CD14-positive monocyte (primary cell): ENCODE results near the gene TOMM40. TPM values are rescaled to one million over a fixed set of nuclear protein-coding genes. Genes with fewer than 3 reads are reported as not detected.

ENCODE experiments used
- DNase-seq, 3 donors: peaks; one replicate each; pipeline ENCODE4 v3.0.0-alpha.2; 2011 to 2022
- H2AFZ ChIP-seq: 2 replicates; pipeline ENCODE4 v1.6.0; 2012; ENCODE audit warnings: mild to moderate bottlenecking, low read depth, low read length, inconsistent platforms; ENCODE audit not compliant: insufficient read depth, poor library complexity, severe bottlenecking
- H3K27ac ChIP-seq, 2 donors: 1 replicate in 1 of 2; 2 replicates in 1 of 2; pipeline ENCODE4 v1.5.1; 2012 to 2013; ENCODE audit warnings: low read length in 2 of 2, control low read depth in 1 of 2, inconsistent platforms in 1 of 2, low read depth in 1 of 2, mild to moderate bottlenecking in 1 of 2
- H3K27me3 ChIP-seq, 2 donors: one replicate each; pipeline versions ENCODE4 v1.6.0 to v1.6.1; 2011 to 2013; ENCODE audit warnings: low read length in 2 of 2; ENCODE audit not compliant: control insufficient read depth in 2 of 2, insufficient read depth in 2 of 2
- H3K36me3 ChIP-seq, 2 donors: replicated peaks in 1 of 2; 1 replicate in 1 of 2; 2 replicates in 1 of 2; pipeline versions ENCODE4 v1.5.1 to v1.6.1; 2012 to 2013; ENCODE audit warnings: low read length in 2 of 2, control low read depth in 1 of 2, inconsistent platforms in 1 of 2, mild to moderate bottlenecking in 1 of 2; ENCODE audit not compliant: insufficient read depth in 2 of 2, control insufficient read depth in 1 of 2
- H3K4me1 ChIP-seq, 2 donors: 1 replicate in 1 of 2; 2 replicates in 1 of 2; pipeline versions ENCODE4 v1.5.1 to v1.6.1; 2012 to 2013; ENCODE audit warnings: low read length in 2 of 2, control low read depth in 1 of 2, inconsistent platforms in 1 of 2, mild to moderate bottlenecking in 1 of 2, moderate library complexity in 1 of 2; ENCODE audit not compliant: insufficient read depth in 2 of 2, control insufficient read depth in 1 of 2
- H3K4me2 ChIP-seq: replicated peaks from 2 replicates; pipeline ENCODE3; 2012; ENCODE audit warnings: low read length, moderate library complexity, mild to moderate bottlenecking; ENCODE audit not compliant: poor library complexity, severe bottlenecking; ENCODE audit errors: extremely low read depth
- H3K4me3 ChIP-seq, 3 experiments: fragments of 200-600 bp in 1 of 3; sonication (generic) in 1 of 3; replicated peaks in 1 of 3; 1 replicate in 2 of 3; 2 replicates in 1 of 3; pipeline ENCODE4 v1.5.1; 2011 to 2013; ENCODE audit warnings: low read length in 3 of 3, mild to moderate bottlenecking in 3 of 3, control low read depth in 2 of 3, low read depth in 2 of 3, inconsistent platforms in 1 of 3, moderate library complexity in 1 of 3
- H3K79me2 ChIP-seq: 2 replicates; pipeline ENCODE4 v1.6.0; 2012; ENCODE audit warnings: mild to moderate bottlenecking, control low read depth, inconsistent platforms, low read length, moderate library complexity; ENCODE audit not compliant: insufficient read depth
- H3K9ac ChIP-seq: 2 replicates; pipeline ENCODE4 v1.6.0; 2017; ENCODE audit warnings: low read length, mild to moderate bottlenecking; ENCODE audit not compliant: insufficient read depth, poor library complexity, severe bottlenecking
- H3K9me3 ChIP-seq, 2 donors: replicated peaks in 1 of 2; 1 replicate in 1 of 2; 2 replicates in 1 of 2; pipeline versions ENCODE4 v1.5.1 to v1.6.1; 2012 to 2013; ENCODE audit warnings: low read length in 2 of 2, control low read depth in 1 of 2; ENCODE audit not compliant: control insufficient read depth in 1 of 2, insufficient read depth in 1 of 2
- H4K20me1 ChIP-seq: 2 replicates; pipeline ENCODE4 v1.6.0; 2012; ENCODE audit warnings: mild to moderate bottlenecking, low read length, control low read depth, moderate library complexity; ENCODE audit not compliant: insufficient read depth
- H3K27ac Mint-ChIP-seq, 7 donors: one replicate each; pipeline ENCODE4 v1.8.0; 2020; ENCODE audit warnings: mild to moderate bottlenecking in 7 of 7, mixed read lengths in 7 of 7, moderate library complexity in 6 of 7, inconsistent platforms in 2 of 7
- H3K27me3 Mint-ChIP-seq, 3 donors: one replicate each; pipeline ENCODE4 v1.8.0; 2021 to 2022; ENCODE audit warnings: low read depth in 3 of 3, mild to moderate bottlenecking in 3 of 3, mixed read lengths in 3 of 3, moderate library complexity in 3 of 3, inconsistent platforms in 1 of 3
- H3K36me3 Mint-ChIP-seq, 2 donors: one replicate each; pipeline ENCODE4 v1.8.0; 2020; ENCODE audit warnings: mixed read lengths in 2 of 2, inconsistent platforms in 1 of 2, mild to moderate bottlenecking in 1 of 2
- H3K4me1 Mint-ChIP-seq: one replicate; pipeline ENCODE4 v1.8.0; 2020; ENCODE audit warnings: mild to moderate bottlenecking, mixed read lengths
- H3K4me3 Mint-ChIP-seq, 2 donors: one replicate each; pipeline ENCODE4 v1.8.0; 2020; ENCODE audit warnings: mild to moderate bottlenecking in 2 of 2, mixed read lengths in 2 of 2, moderate library complexity in 1 of 2
- H3K9me3 Mint-ChIP-seq, 7 donors: one replicate each; pipeline ENCODE4 v1.8.0; 2020 to 2022; ENCODE audit warnings: mixed read lengths in 7 of 7, mild to moderate bottlenecking in 6 of 7, moderate library complexity in 6 of 7, inconsistent platforms in 2 of 7
- WGBS: methylation state at CpG from one replicate; pipeline ENCODE4 v1.1.5; 2013; ENCODE audit warnings: missing lambda C conversion rate; ENCODE audit not compliant: insufficient coverage; 5-methylcytosine and 5-hydroxymethylcytosine counted together
- intact Hi-C, 2 donors: fragments of 100-400 bp; cut with micrococcal nuclease; formaldehyde crosslinking; loops; one replicate each; pipeline versions ENCODE4 v1.15.0 to v1.15.1; 2023
- polyA plus RNA-seq, 3 donors: library from polyadenylated mRNA; depleted of rRNA in 1 of 3; unstranded in 2 of 3; stranded (reverse) in 1 of 3; fragments of 300-500 nt in 2 of 3; fragments of >200 nt in 1 of 3; fragmentation: Illumina TruSeq in 2 of 3; gene quantifications; 1 replicate in 2 of 3; 2 replicates in 1 of 3; pipeline ENCODE4 v1.2.3, GENCODE V29; 2012 to 2021
- TF ChIP-seq, protein P1 (sequence below): fragments of 200-600 bp; IDR thresholded peaks from one replicate; pipeline ENCODE4 v1.8.0; 2022; ENCODE audit warnings: antibody characterized with exemption, mild to moderate bottlenecking

TOMM40 gene
- polyA plus RNA-seq, 3 donors: 15.0 to 25.4 (median 16.4) TPM

DNA sequence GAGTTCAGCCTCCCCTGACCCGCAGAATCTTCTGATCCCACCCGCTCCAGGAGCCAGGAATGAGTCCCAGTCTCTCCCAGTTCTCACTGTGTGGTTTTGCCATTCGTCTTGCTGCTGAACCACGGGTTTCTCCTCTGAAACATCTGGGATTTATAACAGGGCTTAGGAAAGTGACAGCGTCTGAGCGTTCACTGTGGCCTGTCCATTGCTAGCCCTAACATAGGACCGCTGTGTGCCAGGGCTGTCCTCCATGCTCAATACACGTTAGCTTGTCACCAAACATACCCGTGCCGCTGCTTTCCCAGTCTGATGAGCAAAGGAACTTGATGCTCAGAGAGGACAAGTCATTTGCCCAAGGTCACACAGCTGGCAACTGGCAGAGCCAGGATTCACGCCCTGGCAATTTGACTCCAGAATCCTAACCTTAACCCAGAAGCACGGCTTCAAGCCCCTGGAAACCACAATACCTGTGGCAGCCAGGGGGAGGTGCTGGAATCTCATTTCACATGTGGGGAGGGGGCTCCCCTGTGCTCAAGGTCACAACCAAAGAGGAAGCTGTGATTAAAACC, 13.5 kb downstream of the TOMM40 start:
- DNase-seq: no peak
- Histone ChIP-seq H3K27ac (no peak overlapping the region), H4K20me1 (no peaks in the 10 kb centered on the region), H3K79me2 (no peaks in the 10 kb centered on the region), H3K4me3 (no peak overlapping the region), H3K4me1 (peaks cover 0 to 11% of the 10 kb centered on the region in 2 donors), H3K9me3 (no peaks in the 10 kb centered on the region), H3K4me2 (no peak overlapping the region), H3K27me3 (peaks cover 5 to 26% of the 10 kb centered on the region in 2 donors), H2AFZ (no peak overlapping the region), H3K36me3 (peaks cover 27 to 36% of the 10 kb centered on the region in 2 donors), H3K9ac (no peak overlapping the region)
- Mint-ChIP-seq H3K36me3 (peaks cover 30 to 35% of the 10 kb centered on the region in 2 donors), H3K27me3 (peaks cover 27 to 36% (median 34%) of the 10 kb centered on the region in 3 donors), H3K4me3 (peak overlapping the region in 1 of 2 donors; percentile 11), H3K27ac (no peak overlapping the region), H3K9me3 (peaks cover 0 to 9% (median 2%) of the 10 kb centered on the region in 7 donors), H3K4me1 (peaks cover 11% of the 10 kb centered on the region)
- TF ChIP-seq, protein P1, sequence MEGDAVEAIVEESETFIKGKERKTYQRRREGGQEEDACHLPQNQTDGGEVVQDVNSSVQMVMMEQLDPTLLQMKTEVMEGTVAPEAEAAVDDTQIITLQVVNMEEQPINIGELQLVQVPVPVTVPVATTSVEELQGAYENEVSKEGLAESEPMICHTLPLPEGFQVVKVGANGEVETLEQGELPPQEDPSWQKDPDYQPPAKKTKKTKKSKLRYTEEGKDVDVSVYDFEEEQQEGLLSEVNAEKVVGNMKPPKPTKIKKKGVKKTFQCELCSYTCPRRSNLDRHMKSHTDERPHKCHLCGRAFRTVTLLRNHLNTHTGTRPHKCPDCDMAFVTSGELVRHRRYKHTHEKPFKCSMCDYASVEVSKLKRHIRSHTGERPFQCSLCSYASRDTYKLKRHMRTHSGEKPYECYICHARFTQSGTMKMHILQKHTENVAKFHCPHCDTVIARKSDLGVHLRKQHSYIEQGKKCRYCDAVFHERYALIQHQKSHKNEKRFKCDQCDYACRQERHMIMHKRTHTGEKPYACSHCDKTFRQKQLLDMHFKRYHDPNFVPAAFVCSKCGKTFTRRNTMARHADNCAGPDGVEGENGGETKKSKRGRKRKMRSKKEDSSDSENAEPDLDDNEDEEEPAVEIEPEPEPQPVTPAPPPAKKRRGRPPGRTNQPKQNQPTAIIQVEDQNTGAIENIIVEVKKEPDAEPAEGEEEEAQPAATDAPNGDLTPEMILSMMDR: no peak
- WGBS: 80% methylated on average over 10 of the region's 12 CpGs
- intact Hi-C loops: loop anchor here (5.0 kb wide), 1 partner anchor 153 kb away; no protein-coding TSS in a partner anchor

GRCh38 chr19:44905437-44906160, 14.5 kb downstream of the TOMM40 start, which contains the start of gene APOE:
Gene APOE (plus strand): TSS chr19:44905796. CDS start chr19:44906625, 829 bp downstream.
- peak within 1 kb of the TSS; percentile 11 for H3K4me2 ChIP-seq
- peaks cover 0 to 9% (median 2%) of the 10 kb centered on the region in 7 donors for H3K9me3 Mint-ChIP-seq
- no peak within 1 kb of the TSS for H3K27ac Mint-ChIP-seq
- H3K9me3 ChIP-seq: no peaks in the 10 kb centered on the region
- no peaks in the 10 kb centered on the region for H4K20me1 ChIP-seq
- TF ChIP-seq, protein P1: no peak
- H3K27me3 ChIP-seq: peaks cover 5 to 26% of the 10 kb centered on the region in 2 donors
- H3K27me3 Mint-ChIP-seq: peaks cover 27 to 36% (median 34%) of the 10 kb centered on the region in 3 donors
- no peak within 1 kb of the TSS for H3K9ac ChIP-seq
- peaks cover 0 to 11% of the 10 kb centered on the region in 2 donors for H3K4me1 ChIP-seq
- peak within 1 kb of the TSS; percentile 29 to 81 for H3K4me3 Mint-ChIP-seq
- intact Hi-C loops: no loop called here
- peaks cover 11% of the 10 kb centered on the region for H3K4me1 Mint-ChIP-seq
- peaks cover 19 to 25% of the 10 kb centered on the region in 2 donors for H3K36me3 ChIP-seq
- 0% methylated on average over 15 of the region's 20 CpGs for WGBS
- no peak for DNase-seq
- H3K79me2 ChIP-seq: no peaks in the 10 kb centered on the region
- H3K4me3 ChIP-seq: no peak within 1 kb of the TSS
- H3K27ac ChIP-seq: no peak within 1 kb of the TSS
- H2AFZ ChIP-seq: no peak within 1 kb of the TSS
- peaks cover 21 to 24% of the 10 kb centered on the region in 2 donors for H3K36me3 Mint-ChIP-seq
